ENCODE data around the gene HNRNPAB.
"Not testable (repeated sequence)": the region's sequence is repeated elsewhere in the genome, so short reads cannot be mapped to it uniquely, and the experiment has no call there.

The HNRNPAB gene

GRCh38 chr5:178230879-178231538 lies 26.7 kb downstream of the HNRNPAB start:
- peak; percentile 38 for DNase-seq (ENCODE audit: low read depth)

GRCh38 chr5:178231539-178232123 lies 27.3 kb downstream of the HNRNPAB start:
- no peak for DNase-seq (ENCODE audit: low read depth)

DNA sequence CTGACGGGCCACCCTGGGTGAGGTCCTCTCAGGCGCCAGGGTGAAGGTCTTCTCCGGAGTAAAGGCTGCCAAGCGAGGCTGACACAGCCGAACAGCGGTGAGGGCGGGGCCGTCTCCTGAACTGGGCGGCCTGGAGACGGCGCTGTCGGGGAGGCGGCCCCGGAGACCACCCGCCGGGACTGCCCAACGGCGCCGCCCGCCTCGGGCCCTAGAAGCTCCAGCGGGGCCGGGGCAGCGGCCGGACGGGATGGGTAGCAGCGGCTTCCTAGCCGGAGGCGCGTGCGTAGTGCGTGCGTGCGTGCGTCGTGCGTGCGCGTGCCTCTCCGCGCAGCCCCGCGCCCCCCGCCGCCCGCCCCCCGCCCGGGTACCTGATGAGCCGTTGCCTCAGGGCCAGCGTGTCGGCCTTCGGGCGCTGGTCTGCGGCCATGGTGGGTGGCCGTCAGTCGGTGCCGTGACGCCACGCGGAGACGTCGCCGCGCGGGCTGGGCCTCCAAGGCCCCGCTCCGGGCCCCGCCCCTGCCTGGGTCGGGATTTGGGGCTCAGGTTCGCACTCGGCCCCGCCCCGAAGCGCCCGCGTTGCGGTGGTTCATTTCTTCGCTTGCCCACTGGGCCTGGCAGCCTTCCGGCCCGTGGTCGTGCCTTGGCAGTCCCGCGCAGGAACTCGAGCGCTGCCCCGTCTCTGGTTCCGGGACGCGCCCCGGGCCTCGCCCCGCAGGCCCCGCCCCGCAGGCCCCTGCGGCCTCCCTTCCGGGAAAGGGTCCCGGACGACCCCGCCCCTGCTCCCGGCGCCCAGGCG lies 28.0 kb downstream of the HNRNPAB start, which contains the start of gene PHYKPL:
TSS of gene PHYKPL (minus strand) at position 679 of the 796 bp plus-strand sequence. CDS start at position 427, 252 bp downstream.
- peak; percentile 32 for DNase-seq (ENCODE audit: low read depth)

DNA sequence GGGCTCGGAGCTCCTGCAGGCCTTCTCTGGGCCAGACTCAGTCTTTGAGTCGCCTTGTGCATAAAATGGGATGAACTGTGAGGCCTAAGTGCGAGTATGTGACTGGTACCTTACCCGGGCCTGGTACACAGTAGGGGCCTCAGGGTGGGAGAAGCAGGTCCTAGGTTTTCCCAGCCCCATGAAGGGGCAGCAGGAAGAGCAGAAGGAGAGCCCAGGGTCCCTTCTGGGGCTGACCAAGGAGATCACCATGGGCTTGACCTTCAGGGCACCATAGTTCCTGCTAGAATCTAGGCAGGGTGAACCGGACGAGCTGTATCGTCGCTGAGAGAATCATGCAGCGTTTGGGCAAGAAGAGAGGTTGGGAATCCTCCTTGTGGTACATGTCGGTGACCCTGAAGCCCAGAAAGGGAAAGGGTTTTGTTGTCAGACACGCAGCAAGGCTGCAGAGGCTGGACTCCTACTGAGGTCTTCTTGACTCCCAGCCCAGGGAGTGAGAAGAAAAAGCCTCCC lies 28.6 kb downstream of the HNRNPAB start:
- no peak for DNase-seq (ENCODE audit: low read depth)

- no peak for DNase-seq (ENCODE audit: low read depth)
These were observed 29.9 kb downstream of the HNRNPAB start for GRCh38 chr5:178234121-178234749.

- peak; percentile 42 for DNase-seq (ENCODE audit: low read depth)
These were observed 30.6 kb downstream of the HNRNPAB start for GRCh38 chr5:178234750-178235587.

- no peak for DNase-seq (ENCODE audit: low read depth)
These were observed 31.2 kb downstream of the HNRNPAB start for GRCh38 chr5:178235588-178235974.

DNA sequence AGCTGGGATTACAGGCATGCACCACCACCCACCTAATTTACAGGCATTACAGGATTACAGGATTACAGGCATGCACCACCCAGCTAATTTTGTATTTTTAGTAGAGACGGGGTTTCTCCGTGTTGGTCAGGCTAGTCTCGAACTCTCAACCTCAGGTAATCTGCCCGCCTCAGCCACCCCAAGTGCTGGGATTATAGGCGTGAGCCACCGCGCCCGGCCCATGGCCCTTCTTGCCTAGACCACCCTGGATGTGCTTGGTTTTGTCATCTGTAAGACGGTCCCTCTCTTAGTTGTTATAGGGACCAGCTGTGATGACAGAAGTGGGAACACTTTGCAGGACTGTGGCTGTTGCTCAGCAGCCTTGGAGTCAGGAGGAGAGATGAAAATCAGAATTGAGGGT lies 31.8 kb downstream of the HNRNPAB start:
- DNase-seq (ENCODE audit: low read depth): no peak

GRCh38 chr5:178236679-178237078 lies 32.3 kb downstream of the HNRNPAB start:
- no peak for DNase-seq (ENCODE audit: low read depth)

- no peak for DNase-seq (ENCODE audit: low read depth)
These were observed 33.3 kb downstream of the HNRNPAB start for GRCh38 chr5:178237431-178238312.

DNA sequence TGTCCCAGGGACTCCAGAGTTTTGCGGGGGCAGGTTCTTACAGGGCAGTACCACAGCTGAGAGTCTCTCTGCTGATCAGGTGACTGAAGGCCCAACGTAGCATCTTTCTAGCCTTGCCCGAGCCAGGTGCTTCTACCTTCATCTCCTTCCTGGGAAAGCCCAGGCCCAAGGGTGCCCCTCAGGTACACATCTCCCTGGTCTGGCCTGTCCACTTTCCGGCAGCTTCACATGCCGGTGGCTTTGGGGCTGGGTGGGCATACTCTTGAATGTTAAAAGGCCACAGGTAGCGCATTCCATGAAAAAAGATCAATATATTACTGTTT lies 33.9 kb downstream of the HNRNPAB start:
- DNase-seq (ENCODE audit: low read depth): no peak

GRCh38 chr5:178238711-178239592 lies 34.6 kb downstream of the HNRNPAB start:
- DNase-seq (ENCODE audit: low read depth): no peak

GRCh38 chr5:178239626-178240301 lies 35.4 kb downstream of the HNRNPAB start:
- DNase-seq (ENCODE audit: low read depth): not testable (repeated sequence)

- no peak for DNase-seq (ENCODE audit: low read depth)
These were observed 36.0 kb downstream of the HNRNPAB start for GRCh38 chr5:178240341-178240741.

GRCh38 chr5:178240766-178241165 lies 36.4 kb downstream of the HNRNPAB start:
- no peak for DNase-seq (ENCODE audit: low read depth)

DNA sequence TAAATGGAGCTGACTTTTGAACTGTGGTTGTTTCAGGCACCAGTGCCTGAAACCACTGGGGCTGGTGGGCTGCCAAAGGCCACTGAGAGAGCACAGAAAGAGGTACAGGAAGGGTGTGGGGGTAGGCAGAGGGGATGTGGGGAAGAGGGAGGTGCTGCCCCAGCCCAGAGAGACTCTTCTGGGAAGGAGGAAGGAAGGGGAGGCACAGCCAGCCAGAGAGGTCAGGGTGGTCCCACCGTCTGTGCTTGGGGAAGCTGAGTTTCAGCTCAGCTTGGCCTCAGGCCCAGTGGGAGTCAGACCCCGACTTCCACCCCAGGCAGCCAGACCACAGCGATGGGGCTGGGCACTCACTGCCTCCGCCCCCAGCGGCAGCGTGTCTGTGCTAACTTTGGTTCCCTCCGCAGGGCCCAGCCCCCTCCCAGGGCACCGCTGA lies 36.9 kb downstream of the HNRNPAB start:
- no peak for DNase-seq (ENCODE audit: low read depth)

DNA sequence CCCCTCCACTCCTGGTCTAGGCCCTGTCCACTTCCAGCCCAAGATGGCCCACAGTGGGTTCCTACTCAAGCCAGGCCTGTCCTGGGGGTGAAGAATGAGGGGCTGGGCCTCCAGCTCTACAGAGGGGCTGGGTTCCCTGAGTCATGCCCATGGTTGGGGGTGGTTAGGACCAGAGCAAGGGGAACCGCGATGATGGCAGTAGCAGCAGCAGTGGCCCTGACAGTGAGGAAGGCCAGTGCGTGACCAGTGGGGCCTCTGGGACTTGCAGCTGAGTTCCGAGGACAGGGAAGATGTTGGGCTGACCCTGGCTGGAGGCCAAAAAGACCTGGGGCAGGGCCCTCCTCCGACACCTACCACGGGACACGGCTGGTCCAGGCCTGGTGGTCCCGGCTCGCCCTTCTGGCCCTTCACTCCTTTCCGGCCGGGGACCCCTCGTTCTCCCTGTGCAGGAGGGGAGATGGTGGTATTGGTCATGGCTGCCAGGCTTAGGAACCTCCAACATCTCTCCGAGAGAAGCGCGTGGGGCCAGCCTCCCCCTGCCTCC lies 37.4 kb downstream of the HNRNPAB start:
- DNase-seq (ENCODE audit: low read depth): no peak

DNA sequence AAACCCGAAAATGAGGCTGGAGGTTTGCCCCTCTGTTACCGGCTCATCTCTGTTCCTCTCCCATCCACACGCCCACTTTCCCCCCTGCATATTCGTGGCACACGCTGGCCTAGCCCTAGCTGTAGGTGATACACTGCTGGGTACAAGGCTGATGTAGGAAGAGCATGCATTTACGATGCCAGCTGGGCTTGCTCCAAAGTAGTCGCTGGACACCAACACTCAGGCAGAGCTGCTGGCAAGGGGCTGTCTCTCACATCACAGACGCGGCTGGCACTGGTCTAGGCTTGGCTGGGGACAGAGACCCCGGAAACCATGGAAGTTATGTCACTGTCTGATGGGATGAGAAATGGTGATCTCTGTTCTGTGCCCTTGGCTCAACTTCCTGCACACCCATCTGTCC lies 38.1 kb downstream of the HNRNPAB start:
- DNase-seq (ENCODE audit: low read depth): no peak

DNA sequence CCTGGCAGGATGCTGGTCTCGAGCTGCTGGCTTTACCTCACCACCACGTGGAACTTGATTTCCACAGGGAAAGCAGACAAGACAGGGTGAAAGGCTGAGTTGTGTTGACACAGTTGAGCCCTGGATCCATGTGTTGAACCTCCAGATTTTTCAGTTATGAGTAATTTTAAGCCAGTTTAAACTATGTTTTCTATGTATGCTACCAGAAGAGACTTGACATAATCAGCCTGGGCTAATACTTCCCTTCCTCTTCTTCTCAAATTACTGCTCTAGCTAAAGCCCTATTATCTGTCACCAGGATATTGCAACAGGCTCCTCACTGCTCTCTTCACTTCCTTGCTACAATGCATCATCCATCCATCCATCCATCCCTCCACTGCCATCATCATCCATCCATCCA lies 40.2 kb downstream of the HNRNPAB start:
- no peak for DNase-seq (ENCODE audit: low read depth)

All from fibroblast of the conjunctiva (primary cell).